ENCODE results near the gene COX5A.
"Not testable (repeated sequence)": the region's sequence is repeated elsewhere in the genome, so short reads cannot be mapped to it uniquely, and the experiment has no call there.

Gene COX5A

DNA sequence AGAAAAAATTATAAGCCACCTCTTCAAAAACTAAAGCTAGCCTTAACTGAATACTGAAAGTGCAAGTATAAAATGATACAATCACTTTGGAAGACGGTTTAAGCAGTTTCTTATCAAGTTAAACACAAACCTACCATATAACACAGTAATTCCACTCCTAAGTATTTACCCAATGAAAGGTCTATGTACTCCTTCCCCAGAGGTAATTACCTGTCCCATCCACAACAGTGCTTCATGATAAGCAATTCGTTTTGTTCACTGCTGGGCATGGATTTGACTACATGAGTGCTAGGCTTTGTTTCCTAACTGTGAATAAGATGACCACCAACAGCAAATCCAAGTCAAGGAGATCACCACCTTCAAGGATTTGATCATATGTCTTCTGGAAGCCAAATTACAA lies 4.3 kb downstream of the COX5A start:
- DNase-seq (ENCODE audit: extremely low read depth, low read depth) = no peak
- TF ChIP-seq, protein P1, sequence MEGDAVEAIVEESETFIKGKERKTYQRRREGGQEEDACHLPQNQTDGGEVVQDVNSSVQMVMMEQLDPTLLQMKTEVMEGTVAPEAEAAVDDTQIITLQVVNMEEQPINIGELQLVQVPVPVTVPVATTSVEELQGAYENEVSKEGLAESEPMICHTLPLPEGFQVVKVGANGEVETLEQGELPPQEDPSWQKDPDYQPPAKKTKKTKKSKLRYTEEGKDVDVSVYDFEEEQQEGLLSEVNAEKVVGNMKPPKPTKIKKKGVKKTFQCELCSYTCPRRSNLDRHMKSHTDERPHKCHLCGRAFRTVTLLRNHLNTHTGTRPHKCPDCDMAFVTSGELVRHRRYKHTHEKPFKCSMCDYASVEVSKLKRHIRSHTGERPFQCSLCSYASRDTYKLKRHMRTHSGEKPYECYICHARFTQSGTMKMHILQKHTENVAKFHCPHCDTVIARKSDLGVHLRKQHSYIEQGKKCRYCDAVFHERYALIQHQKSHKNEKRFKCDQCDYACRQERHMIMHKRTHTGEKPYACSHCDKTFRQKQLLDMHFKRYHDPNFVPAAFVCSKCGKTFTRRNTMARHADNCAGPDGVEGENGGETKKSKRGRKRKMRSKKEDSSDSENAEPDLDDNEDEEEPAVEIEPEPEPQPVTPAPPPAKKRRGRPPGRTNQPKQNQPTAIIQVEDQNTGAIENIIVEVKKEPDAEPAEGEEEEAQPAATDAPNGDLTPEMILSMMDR (IDR thresholded peaks at IDR 0.05; ENCODE audit: low read depth, low read length) = no peak

DNA sequence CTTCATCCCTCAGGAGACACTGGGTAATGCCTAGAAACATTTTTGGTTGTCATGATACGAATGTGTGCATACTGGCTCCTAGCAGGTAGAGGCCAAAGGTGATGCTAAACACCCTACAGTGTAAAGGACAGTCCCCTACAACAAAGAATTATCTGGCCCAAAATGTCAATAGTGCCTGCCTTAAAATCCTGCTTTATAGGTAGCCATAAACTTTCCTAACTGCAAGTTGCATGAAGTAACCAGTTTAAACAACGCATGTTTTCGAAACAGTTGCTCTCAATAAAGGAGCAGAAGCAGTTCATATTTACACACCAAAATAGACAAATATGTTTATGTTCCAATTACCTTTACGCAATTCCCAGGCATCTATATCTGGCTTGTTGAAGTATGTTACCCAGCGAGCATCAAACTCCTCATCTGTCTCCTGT lies 9.1 kb downstream of the COX5A start:
- TF ChIP-seq, protein P1 (IDR thresholded peaks at IDR 0.05; ENCODE audit: low read depth, low read length) = no peak
- DNase-seq (ENCODE audit: extremely low read depth, low read depth) = no peak

DNA sequence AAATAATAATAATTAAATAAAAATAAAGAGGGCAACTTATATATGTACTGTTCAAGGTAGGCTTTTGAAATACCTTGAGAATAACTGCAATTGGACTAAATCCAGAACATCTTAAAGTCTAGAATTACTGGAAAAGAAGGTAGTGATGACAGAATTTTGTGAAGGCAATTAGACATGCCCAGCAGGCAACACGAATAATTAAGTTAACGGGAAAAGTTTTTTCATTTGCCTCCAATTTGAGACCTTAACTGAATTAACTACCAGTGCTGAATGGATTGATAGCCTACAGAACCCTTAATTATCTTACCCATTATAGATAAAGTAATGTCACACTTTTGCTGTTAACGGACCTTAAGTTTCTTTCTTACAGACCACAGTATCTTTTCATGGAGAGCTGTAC lies 13.3 kb downstream of the COX5A start:
- TF ChIP-seq, protein P1 (IDR thresholded peaks at IDR 0.05; ENCODE audit: low read depth, low read length) = no peak
- no peak for DNase-seq (ENCODE audit: extremely low read depth, low read depth)

DNA sequence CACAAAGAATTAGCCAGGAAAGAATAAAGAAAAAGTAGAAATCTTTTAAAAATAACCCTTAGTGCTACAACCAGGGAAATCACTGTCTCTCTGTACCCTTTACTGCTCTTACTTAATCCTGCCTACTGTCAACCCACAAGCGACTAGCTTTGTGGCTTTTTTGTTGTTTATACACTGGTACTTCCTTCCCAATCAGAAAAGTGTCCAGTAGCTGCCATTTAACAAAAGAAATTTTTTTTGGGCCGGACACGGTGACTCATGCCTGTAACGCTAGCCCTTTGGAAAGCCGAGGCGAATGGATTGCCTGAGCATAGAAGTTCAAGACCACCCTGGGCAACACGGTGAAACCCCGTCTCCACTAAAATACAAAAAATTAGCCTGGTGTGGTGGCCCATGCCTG lies 17.4 kb downstream of the COX5A start:
- TF ChIP-seq, protein P1 (IDR thresholded peaks at IDR 0.05; ENCODE audit: low read depth, low read length) = no peak
- DNase-seq (ENCODE audit: extremely low read depth, low read depth) = no peak

GRCh38 chr15:74917676-74918075 lies 20.2 kb downstream of the COX5A start:
- TF ChIP-seq, protein P1 (IDR thresholded peaks at IDR 0.05; ENCODE audit: low read depth, low read length) = no peak
- no peak for DNase-seq (ENCODE audit: extremely low read depth, low read depth)

- not testable (repeated sequence) for DNase-seq (ENCODE audit: extremely low read depth, low read depth)
Measured at GRCh38 chr15:74913799-74914198, 24.1 kb downstream of the COX5A start.

- TF ChIP-seq, protein P1 (IDR thresholded peaks at IDR 0.05; ENCODE audit: low read depth, low read length) = no peak
- DNase-seq (ENCODE audit: extremely low read depth, low read depth) = no peak
Measured at GRCh38 chr15:74913041-74913440, 24.8 kb downstream of the COX5A start.

DNA sequence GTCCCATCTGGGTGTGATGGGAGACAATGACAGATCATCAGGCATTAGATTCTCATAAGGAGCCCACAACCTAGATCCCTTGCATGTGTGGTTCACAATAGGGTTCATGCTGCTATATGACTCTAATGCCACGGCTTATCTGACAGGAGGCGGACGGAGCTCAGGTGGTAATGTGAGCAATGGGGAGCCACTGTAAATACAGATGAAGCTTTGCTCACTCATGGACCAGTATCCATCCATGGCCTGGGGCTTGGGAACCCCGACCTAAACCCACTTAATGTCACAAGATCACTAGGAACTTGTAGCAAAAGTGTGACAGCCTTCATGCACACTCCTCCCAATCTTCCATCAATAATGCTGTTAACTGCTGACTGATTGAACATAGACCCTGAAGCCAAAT lies 29.2 kb downstream of the COX5A start:
- TF ChIP-seq, protein P1 (IDR thresholded peaks at IDR 0.05; ENCODE audit: low read depth, low read length) = no peak
- no peak for DNase-seq (ENCODE audit: extremely low read depth, low read depth)
